ENCODE results near the gene RFTN1.

DNA sequence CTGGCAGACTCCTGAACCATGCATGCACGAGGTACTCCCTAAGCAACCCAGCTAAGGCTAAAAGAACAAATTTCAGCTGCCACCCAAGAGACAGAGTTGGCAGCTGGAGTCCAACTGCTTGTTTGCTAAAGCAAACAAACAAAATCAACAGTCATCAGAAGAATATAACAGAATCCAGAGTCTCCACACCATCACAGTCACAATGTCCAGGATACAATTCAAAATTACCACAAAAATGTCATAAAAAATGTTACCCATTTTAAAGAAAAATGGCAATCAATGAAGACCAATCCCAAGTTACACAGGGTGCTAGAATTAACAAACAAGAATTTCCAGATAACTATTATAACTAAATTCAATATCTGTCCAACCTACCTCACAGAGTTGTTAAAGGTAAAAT lies 42.9 kb downstream of the RFTN1 start:
- TF ChIP-seq, protein P1, sequence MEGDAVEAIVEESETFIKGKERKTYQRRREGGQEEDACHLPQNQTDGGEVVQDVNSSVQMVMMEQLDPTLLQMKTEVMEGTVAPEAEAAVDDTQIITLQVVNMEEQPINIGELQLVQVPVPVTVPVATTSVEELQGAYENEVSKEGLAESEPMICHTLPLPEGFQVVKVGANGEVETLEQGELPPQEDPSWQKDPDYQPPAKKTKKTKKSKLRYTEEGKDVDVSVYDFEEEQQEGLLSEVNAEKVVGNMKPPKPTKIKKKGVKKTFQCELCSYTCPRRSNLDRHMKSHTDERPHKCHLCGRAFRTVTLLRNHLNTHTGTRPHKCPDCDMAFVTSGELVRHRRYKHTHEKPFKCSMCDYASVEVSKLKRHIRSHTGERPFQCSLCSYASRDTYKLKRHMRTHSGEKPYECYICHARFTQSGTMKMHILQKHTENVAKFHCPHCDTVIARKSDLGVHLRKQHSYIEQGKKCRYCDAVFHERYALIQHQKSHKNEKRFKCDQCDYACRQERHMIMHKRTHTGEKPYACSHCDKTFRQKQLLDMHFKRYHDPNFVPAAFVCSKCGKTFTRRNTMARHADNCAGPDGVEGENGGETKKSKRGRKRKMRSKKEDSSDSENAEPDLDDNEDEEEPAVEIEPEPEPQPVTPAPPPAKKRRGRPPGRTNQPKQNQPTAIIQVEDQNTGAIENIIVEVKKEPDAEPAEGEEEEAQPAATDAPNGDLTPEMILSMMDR (conservative IDR thresholded peaks at IDR 0.05; ENCODE audit: low read length), result no peak
- TF ChIP-seq EZH2phosphoT487 (IDR thresholded peaks at IDR 0.05; ENCODE audit: borderline replicate concordance, low read depth, low read length), result no peak

Measured in OCI-LY7 (cell line).